BLaER1 (cell line): ENCODE results near the gene ZMYND8.
"Not testable (repeated sequence)": the region's sequence is repeated elsewhere in the genome, so short reads cannot be mapped to it uniquely, and the experiment has no call there.

Experiments
- H3K27ac ChIP-seq: shearing (Covaris generic); formaldehyde crosslinking; 2 replicates; pipeline ENCODE4 v1.8.1; 2022
- H3K27me3 ChIP-seq: shearing (Covaris generic); formaldehyde crosslinking; 2 replicates; pipeline ENCODE4 v1.8.1; 2022
- H3K36me3 ChIP-seq: shearing (Covaris generic); formaldehyde crosslinking; 2 replicates; pipeline ENCODE4 v1.8.1; 2022
- H3K4me1 ChIP-seq: shearing (Covaris generic); formaldehyde crosslinking; 2 replicates; pipeline ENCODE4 v1.8.1; 2022
- H3K4me2 ChIP-seq: shearing (Covaris generic); formaldehyde crosslinking; 2 replicates; pipeline ENCODE4 v1.8.1; 2022
- H3K4me3 ChIP-seq: shearing (Covaris generic); formaldehyde crosslinking; 2 replicates; pipeline ENCODE4 v1.8.1; 2022
- H3K9ac ChIP-seq: shearing (Covaris generic); formaldehyde crosslinking; 2 replicates; pipeline ENCODE4 v1.8.1; 2022
- H3K9me3 ChIP-seq: shearing (Covaris generic); formaldehyde crosslinking; 2 replicates; pipeline ENCODE4 v1.8.1; 2022
- H4K20me1 ChIP-seq: shearing (Covaris generic); formaldehyde crosslinking; 2 replicates; pipeline ENCODE4 v1.8.1; 2022
- Cebpa-rat ChIP-seq: shearing (Covaris generic); IDR thresholded peaks from 2 replicates; pipeline ENCODE4 v1.8.1; 2022

ZMYND8 gene

DNA sequence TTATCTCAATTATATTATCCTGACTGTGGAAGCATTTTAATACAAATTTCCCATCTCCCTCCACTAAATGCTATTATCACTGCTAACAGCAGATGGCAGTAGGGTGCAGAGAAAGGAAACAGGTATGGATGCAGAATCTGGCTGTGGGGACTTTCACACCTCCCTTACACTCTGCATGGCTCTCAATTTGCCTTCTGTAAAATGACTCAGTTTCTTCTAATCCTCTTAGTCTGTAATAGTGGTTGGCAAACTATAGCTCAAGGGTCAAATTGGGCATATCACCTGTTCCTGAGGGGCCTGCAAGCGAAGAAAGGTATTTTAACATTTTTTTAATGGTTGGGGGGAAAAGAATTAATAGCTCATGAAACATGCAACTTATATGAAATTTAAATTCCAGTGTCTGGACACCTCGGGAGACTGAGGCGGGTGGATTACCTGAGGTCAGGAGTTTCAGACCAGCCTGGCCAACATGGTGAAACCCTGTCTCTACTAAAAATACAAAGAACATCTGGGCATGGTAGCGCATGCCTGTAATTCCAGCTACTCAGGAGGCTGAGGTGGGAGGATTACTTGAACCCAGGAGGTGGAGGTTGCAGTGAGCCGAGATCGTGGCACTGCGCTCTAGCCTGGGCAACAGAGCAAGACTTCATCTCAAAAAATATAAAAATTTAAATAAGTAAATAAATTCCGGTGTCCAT is 83.5 kb downstream of the ZMYND8 start:
- Histone ChIP-seq H3K4me1 (peaks cover 93% of the 10 kb centered on the region), H3K27ac (no peak overlapping the region; the same call in 1 of the 2 replicates), H3K9ac (no peak overlapping the region), H3K36me3 (peaks cover 94% of the 10 kb centered on the region), H3K9me3 (no peaks in the 10 kb centered on the region), H3K27me3 (no peaks in the 10 kb centered on the region), H3K4me2 (no peak overlapping the region), H4K20me1 (peaks cover 57% of the 10 kb centered on the region), H3K4me3 (no peak overlapping the region)
- no peak for TF ChIP-seq Cebpa-rat

DNA sequence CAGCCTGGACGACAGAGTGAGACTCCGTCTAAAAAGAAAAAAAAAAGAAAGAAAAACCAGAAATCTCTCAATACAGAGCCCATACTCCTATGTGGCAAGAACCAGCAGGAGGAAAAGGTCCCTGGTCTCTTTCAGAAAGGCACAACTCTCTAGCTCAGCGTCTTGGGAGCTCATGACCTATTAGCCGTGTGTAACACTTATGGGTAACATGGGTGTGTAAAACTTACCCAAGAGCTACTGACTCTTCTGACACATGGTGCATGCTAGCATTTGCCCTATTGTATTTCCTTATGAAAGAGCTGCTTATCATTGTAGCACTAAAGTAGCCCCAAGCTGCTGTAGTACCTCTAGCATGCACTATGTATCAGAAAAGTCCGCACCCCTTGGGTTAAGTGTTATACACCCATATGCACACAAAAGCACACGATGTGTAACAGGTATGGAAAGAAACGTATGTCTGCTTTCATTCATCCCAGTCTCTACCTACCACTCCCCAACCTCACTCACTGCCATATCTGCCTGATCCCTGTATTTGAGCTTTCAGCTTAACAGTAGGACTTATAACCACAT is 85.4 kb downstream of the ZMYND8 start:
- H3K36me3 ChIP-seq: peaks cover 89% of the 10 kb centered on the region
- no peak overlapping the region for H3K4me3 ChIP-seq
- peak overlapping the region; percentile 96; the same call in 1 of the 2 replicates for H3K27ac ChIP-seq
- no peaks in the 10 kb centered on the region for H3K9me3 ChIP-seq
- H3K27me3 ChIP-seq: no peaks in the 10 kb centered on the region
- H3K4me1 ChIP-seq: peaks cover 97% of the 10 kb centered on the region
- peaks cover 38% of the 10 kb centered on the region for H4K20me1 ChIP-seq
- no peak overlapping the region for H3K9ac ChIP-seq
- peak overlapping the region; percentile 9; the same call in 1 of the 2 replicates for H3K4me2 ChIP-seq
- no peak for TF ChIP-seq Cebpa-rat

DNA sequence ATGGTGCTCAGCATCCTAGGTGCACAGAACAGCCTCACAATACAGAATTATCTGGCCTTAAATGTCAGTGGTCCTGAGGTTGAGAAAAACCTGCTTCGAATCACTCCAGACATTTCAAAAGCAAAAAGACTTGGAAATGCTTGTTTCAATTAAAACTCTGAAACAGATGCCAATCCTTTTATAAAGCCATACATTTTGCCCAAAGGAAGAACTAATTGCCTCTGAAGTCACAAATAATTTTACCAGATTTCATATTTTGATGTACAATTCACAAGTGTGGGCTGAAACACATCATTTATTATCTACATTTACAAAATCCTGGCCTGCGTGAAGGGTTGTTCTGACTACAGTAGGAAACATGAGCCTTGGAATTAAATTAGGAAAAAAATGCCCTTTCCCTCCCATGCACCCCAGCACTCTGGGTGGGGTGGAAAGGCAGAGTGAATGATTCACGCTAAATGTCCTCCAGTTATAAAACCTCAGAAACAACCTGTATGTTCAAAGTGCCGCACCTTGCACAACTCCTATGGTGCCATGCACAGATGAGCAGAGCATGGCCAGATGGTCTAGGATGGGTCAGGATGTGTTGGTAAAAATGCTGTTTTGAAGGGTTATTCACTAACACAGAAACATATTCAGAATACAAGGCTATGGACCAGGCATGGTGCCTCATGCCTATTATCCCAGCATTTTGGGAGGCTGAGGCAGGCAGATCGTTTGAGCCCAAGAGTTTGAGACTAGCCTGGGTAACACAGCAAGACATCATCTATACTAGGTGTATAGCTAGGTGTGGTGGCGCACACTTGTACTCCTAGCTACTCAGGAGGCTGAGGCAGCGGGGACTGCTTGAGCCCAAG is 87.0 kb downstream of the ZMYND8 start:
- TF ChIP-seq Cebpa-rat: no peak
- Histone ChIP-seq H3K27me3 (no peaks in the 10 kb centered on the region), H3K27ac (peak overlapping the region; percentile 96), H3K9me3 (no peaks in the 10 kb centered on the region), H3K4me2 (peak overlapping the region; percentile 97), H3K4me1 (peaks cover 98% of the 10 kb centered on the region), H3K36me3 (peaks cover 85% of the 10 kb centered on the region), H4K20me1 (peaks cover 22% of the 10 kb centered on the region), H3K9ac (no peak overlapping the region; the same call in 1 of the 2 replicates), H3K4me3 (no peak overlapping the region)

DNA sequence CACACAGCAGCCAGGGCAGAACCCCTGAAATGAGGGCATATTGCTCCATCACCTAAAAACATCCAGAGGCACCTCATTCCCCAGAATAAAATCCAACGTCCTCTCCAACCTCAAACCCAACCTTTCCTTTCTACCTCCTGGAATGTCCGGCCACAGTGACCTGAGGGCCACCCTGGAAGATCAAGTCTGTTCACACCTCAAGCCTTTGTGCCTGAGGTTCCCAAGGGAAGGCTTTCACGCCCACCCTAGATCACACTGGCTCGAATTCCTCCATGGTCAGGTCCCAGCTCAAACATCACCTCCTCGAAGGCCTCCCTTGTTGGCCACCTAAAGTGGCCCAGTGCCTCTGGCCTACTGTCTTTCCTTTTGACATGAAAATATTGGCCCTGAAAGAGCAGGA is 88.9 kb downstream of the ZMYND8 start:
- Histone ChIP-seq H3K36me3 (peaks cover 67% of the 10 kb centered on the region), H3K27me3 (no peaks in the 10 kb centered on the region), H3K9ac (peak overlapping the region; percentile 28; the same call in 1 of the 2 replicates), H3K4me1 (peaks cover 99% of the 10 kb centered on the region), H4K20me1 (peaks cover 3% of the 10 kb centered on the region; the same call in 1 of the 2 replicates), H3K4me2 (peak overlapping the region; percentile 97), H3K9me3 (no peaks in the 10 kb centered on the region), H3K4me3 (no peak overlapping the region), H3K27ac (peak overlapping the region; percentile 96)
- TF ChIP-seq Cebpa-rat: no peak

DNA sequence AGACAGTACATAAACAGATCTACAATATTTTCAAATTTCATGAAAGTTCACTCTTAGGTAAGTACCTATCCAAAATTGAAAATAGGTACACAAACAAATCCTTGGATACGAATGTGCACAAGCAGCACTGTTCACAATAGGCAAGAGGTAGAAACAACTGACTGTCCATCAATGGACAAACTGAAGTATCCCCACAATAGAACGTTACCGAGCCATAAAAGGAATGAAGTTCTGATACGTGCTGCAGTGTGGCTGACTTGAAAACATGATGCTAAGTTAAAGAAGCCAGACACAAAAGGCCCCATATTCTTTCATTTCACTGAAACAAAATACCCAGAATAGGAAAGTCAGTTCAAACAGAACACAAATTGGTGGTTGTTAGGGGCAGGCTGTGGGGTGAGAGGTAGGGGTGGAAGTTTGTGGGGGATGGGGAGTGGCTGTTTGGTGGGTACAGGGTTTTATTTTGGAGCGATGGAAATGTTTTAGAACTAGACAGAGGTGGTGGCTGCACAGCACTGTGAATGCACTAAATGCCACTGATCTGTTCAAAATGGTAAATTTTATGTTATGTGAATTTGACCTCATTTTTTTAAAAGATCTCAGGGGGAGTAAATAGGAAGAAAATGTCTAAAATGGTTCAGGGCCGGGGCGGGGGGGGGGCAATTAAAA is 89.5 kb downstream of the ZMYND8 start:
- Histone ChIP-seq H3K9me3 (no peaks in the 10 kb centered on the region), H3K27me3 (no peaks in the 10 kb centered on the region), H3K4me1 (peaks cover 98% of the 10 kb centered on the region), H3K4me2 (peak overlapping the region; percentile 97), H3K9ac (peak overlapping the region; percentile 28; the same call in 1 of the 2 replicates), H3K27ac (peak overlapping the region; percentile 96), H3K36me3 (peaks cover 61% of the 10 kb centered on the region), H4K20me1 (no peaks in the 10 kb centered on the region), H3K4me3 (no peak overlapping the region)
- TF ChIP-seq Cebpa-rat: no peak

DNA sequence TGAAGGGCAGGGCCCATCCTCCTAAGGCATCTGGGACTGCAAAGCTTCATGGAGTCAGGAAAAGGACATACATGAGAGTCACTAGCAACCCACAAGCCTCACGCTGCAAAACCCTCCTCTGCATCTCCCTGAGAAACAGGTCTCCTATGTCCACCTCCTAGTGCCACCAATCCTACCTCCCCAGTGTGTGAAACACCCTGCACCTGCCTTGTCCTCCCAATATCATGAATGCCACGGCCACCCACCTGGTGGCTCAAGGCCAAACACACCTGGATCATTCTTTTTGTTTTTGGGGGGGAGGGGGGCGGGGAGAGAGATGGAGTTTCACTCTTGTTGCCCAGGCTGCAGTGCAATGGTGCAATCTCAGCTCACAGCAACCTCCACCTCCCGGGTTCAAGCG is 90.5 kb downstream of the ZMYND8 start:
- no peak overlapping the region for H3K4me3 ChIP-seq
- TF ChIP-seq Cebpa-rat: no peak
- H3K9me3 ChIP-seq: no peaks in the 10 kb centered on the region
- no peaks in the 10 kb centered on the region for H3K27me3 ChIP-seq
- H4K20me1 ChIP-seq: no peaks in the 10 kb centered on the region
- H3K27ac ChIP-seq: peak overlapping the region; percentile 96
- H3K9ac ChIP-seq: peak overlapping the region; percentile 91; the same call in 1 of the 2 replicates
- H3K4me1 ChIP-seq: peaks cover 98% of the 10 kb centered on the region
- peak overlapping the region; percentile 97 for H3K4me2 ChIP-seq
- H3K36me3 ChIP-seq: peaks cover 61% of the 10 kb centered on the region

DNA sequence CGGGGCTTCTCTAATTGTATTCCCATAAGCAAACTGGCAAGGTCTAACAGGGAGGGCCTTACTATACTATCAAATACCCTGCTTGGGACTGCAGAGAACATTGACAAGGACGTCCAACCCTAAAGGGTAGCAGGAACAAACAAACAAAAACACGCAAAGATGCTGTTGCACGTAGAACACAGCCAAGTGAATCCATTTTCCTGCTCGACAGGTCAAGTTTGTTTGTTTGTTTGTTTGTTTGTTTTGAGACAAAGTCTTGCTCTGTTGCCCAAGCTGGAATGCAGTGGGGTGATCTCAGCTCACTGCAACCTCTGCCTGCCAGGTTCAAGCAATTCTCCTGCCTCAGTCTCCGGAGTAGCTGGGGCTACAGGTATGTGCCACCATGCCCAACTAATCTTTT is 91.3 kb downstream of the ZMYND8 start:
- Histone ChIP-seq H3K4me3 (no peak overlapping the region; the same call in 1 of the 2 replicates), H3K4me2 (peak overlapping the region; percentile 97), H3K27ac (peak overlapping the region; percentile 96), H3K36me3 (peaks cover 61% of the 10 kb centered on the region), H3K9me3 (no peaks in the 10 kb centered on the region), H4K20me1 (no peaks in the 10 kb centered on the region), H3K27me3 (no peaks in the 10 kb centered on the region), H3K9ac (peak overlapping the region; percentile 91; the same call in 1 of the 2 replicates), H3K4me1 (peaks cover 98% of the 10 kb centered on the region)
- TF ChIP-seq Cebpa-rat: no peak

DNA sequence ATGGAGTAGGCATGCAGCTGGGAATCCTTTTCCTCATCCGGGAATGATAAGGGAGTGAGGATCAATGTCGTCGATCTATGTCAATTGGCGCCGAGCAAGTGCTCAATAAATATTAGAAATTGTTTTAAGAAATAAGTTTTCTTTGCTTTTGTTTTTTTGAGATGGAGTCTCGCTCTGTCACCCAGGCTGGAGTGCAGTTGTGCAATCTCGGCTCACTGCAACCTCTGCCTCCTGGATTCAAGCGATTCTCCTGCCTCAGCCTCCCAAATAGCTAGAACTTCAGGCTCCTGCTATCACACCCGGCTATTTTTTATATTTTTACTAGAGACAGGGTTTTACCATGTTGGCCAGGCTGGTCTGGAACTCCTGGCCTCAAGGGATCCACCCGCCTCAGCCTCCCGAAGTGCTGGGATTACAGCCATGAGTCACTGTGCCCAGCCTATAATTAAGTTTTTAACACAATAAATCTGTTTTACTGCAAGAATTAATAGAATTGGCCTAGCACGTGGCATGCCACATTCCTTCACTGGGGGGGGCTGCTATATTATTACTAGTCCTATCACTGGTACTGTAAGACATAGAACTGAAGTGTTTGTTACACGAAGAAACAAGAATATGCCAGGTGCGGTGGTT is 92.2 kb downstream of the ZMYND8 start:
- not testable (repeated sequence) for H3K9me3 ChIP-seq, H4K20me1 ChIP-seq, H3K27me3 ChIP-seq
- H3K4me1 ChIP-seq: peaks cover 98% of the 10 kb centered on the region
- H3K27ac ChIP-seq: peak overlapping the region; percentile 96
- H3K36me3 ChIP-seq: peaks cover 61% of the 10 kb centered on the region
- TF ChIP-seq Cebpa-rat: peak; percentile 97
- peak overlapping the region; percentile 91 for H3K9ac ChIP-seq
- H3K4me3 ChIP-seq: peak overlapping the region; percentile 67
- peak overlapping the region; percentile 97 for H3K4me2 ChIP-seq
